OCI-LY7 (cell line): Measurements from ENCODE around the gene OLAH. TPM values are rescaled to one million over a fixed set of nuclear protein-coding genes. Genes with fewer than 3 reads are reported as not detected.

ENCODE experiments used
- BruUV-seq: library from RNA; stranded (reverse); fragments of 400-500 nt; replicated peaks from 2 replicates; lab custom pipeline; 2021; lab: Mats Ljungman, UMichigan
- CTCF ChIA-PET: fragments of 300-600 bp; sonication (Branson Sonifier 250); formaldehyde crosslinking; loops from one replicate; lab custom pipeline; 2022; ENCODE audit warnings: antibody characterized with exemption; ENCODE audit not compliant: unreplicated experiment; lab: Charles Lee
- POLR2A ChIA-PET: fragments of 300-600 bp; sonication (Branson Sonifier 250); formaldehyde crosslinking; loops from one replicate; lab custom pipeline; 2022; ENCODE audit warnings: antibody characterized with exemption; lab: Charles Lee
- DNase-seq: peaks from one replicate; pipeline ENCODE4 v3.0.0-alpha.2; 2015; ENCODE audit warnings: low spot score
- H2AFZ ChIP-seq: fragments of 200-600 bp; sonication (generic), shearing (Covaris generic); 2 replicates; pipeline ENCODE4 v1.6.1; 2014; ENCODE audit warnings: mild to moderate bottlenecking, antibody characterized with exemption, low read length, moderate library complexity
- H3K27ac ChIP-seq: fragments of 200-600 bp; sonication (generic); 2 replicates; pipeline ENCODE4 v1.5.1; 2014; ENCODE audit warnings: mixed run types, low read depth, mild to moderate bottlenecking, moderate library complexity, low read length, inconsistent platforms; ENCODE audit not compliant: poor library complexity, severe bottlenecking
- H3K36me3 ChIP-seq: fragments of 200-600 bp; sonication (generic); 2 replicates; pipeline ENCODE4 v1.6.1; 2014; ENCODE audit warnings: mild to moderate bottlenecking, antibody characterized with exemption, low read length, moderate library complexity, mixed read lengths; ENCODE audit not compliant: insufficient read depth
- H3K4me1 ChIP-seq: fragments of 200-600 bp; sonication (generic); 2 replicates; pipeline ENCODE4 v1.5.1; 2014; ENCODE audit warnings: mild to moderate bottlenecking, low read length; ENCODE audit not compliant: insufficient read depth, poor library complexity, severe bottlenecking
- H3K4me2 ChIP-seq: fragments of 200-600 bp; sonication (generic); 2 replicates; pipeline ENCODE4 v1.6.1; 2014; ENCODE audit warnings: mild to moderate bottlenecking, low read length
- H3K4me3 ChIP-seq: fragments of 200-600 bp; sonication (generic); 2 replicates; pipeline ENCODE4 v1.5.1; 2014; ENCODE audit warnings: mild to moderate bottlenecking, low read depth, low read length; ENCODE audit not compliant: poor library complexity, severe bottlenecking
- H3K79me2 ChIP-seq: fragments of 200-600 bp; sonication (generic); 2 replicates; pipeline ENCODE4 v1.6.1; 2016; ENCODE audit warnings: low read depth, mild to moderate bottlenecking, low read length, moderate library complexity, mixed read lengths; ENCODE audit not compliant: insufficient read depth
- H3K9me2 ChIP-seq: fragments of 200-600 bp; sonication (generic); 2 replicates; pipeline ENCODE4 v1.6.1; 2016; ENCODE audit warnings: mild to moderate bottlenecking, low read length, mixed read lengths; ENCODE audit not compliant: insufficient read depth
- H3K9me3 ChIP-seq: fragments of 200-600 bp; sonication (generic); 2 replicates; pipeline ENCODE4 v1.6.1; 2014; ENCODE audit warnings: mild to moderate bottlenecking, mixed run types, low read length, mixed read lengths
- H4K20me1 ChIP-seq: fragments of 200-600 bp; sonication (generic); 2 replicates; pipeline ENCODE4 v1.6.1; 2014; ENCODE audit warnings: mild to moderate bottlenecking, antibody characterized with exemption, low read length, moderate library complexity, mixed read lengths; ENCODE audit not compliant: insufficient read depth
- EZH2phosphoT487 ChIP-seq: fragments of 200-600 bp; sonication (generic); IDR thresholded peaks from 2 replicates; pipeline ENCODE4 v1.6.1; 2018; ENCODE audit warnings: low read depth, borderline replicate concordance, mild to moderate bottlenecking, mixed run types, antibody characterized with exemption, low read length, moderate library complexity, mixed read lengths
- intact Hi-C: fragments of 100-400 bp; cut with micrococcal nuclease; formaldehyde crosslinking; loops from one replicate; pipeline ENCODE4 v1.10.0; 2022; ENCODE audit not compliant: unreplicated experiment
- total RNA-seq, 2 experiments: library from RNA; depleted of rRNA in 1 of 2; stranded (reverse); fragments of >200 nt in 1 of 2; shearing (Covaris generic) in 1 of 2; gene quantifications; 2 replicates each; pipeline ENCODE4 v1.2.3, GENCODE V29; 2014 to 2022
- TF ChIP-seq, protein P1 (sequence below): fragments of 200-600 bp; sonication (generic); conservative IDR thresholded peaks from 2 replicates; pipeline ENCODE4 v1.5.1; 2014; ENCODE audit warnings: mild to moderate bottlenecking, antibody characterized with exemption, low read length, moderate library complexity, mixed read lengths

The OLAH gene
- total RNA-seq, 2 experiments from 2014 or later, result not detected

DNA sequence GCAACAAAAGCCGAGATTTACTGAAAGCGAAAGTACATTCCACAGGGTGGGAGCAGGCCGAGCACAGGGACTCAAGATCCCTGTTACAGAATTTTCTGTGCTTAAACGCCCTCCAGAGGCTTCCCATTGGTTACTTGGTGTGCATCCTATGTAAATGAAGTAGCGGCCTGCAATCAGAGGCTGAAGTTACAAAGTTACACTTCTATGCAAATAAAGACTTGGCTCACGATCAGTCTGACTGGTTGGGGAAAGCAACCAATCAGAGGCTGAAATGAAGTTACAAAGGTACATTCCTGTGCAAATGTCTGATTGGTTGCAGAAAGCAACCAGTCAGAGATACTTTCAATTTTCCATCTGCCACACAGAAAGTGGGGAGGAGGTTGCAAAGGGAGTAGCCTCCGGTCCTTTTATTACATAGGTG lies 40.8 kb downstream of the OLAH start:
- ChIA-PET POLR2A (interaction anchor here (1.2 kb wide), 1 partner anchor 18 kb away, joined by 3 read pairs; no protein-coding TSS in a partner anchor), CTCF (no interaction called here)
- no peak overlapping the region for H3K4me3 ChIP-seq
- no peaks in the 10 kb centered on the region for H3K36me3 ChIP-seq
- no peaks in the 10 kb centered on the region for H3K9me3 ChIP-seq
- TF ChIP-seq EZH2phosphoT487, result no peak
- TF ChIP-seq, protein P1, sequence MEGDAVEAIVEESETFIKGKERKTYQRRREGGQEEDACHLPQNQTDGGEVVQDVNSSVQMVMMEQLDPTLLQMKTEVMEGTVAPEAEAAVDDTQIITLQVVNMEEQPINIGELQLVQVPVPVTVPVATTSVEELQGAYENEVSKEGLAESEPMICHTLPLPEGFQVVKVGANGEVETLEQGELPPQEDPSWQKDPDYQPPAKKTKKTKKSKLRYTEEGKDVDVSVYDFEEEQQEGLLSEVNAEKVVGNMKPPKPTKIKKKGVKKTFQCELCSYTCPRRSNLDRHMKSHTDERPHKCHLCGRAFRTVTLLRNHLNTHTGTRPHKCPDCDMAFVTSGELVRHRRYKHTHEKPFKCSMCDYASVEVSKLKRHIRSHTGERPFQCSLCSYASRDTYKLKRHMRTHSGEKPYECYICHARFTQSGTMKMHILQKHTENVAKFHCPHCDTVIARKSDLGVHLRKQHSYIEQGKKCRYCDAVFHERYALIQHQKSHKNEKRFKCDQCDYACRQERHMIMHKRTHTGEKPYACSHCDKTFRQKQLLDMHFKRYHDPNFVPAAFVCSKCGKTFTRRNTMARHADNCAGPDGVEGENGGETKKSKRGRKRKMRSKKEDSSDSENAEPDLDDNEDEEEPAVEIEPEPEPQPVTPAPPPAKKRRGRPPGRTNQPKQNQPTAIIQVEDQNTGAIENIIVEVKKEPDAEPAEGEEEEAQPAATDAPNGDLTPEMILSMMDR, result no peak
- H2AFZ ChIP-seq, result no peak overlapping the region
- intact Hi-C loops, result no loop called here
- BruUV-seq, result no TSS peak
- no peaks in the 10 kb centered on the region for H3K9me2 ChIP-seq
- H3K4me1 ChIP-seq, result no peaks in the 10 kb centered on the region
- no peak overlapping the region for H3K4me2 ChIP-seq
- H3K79me2 ChIP-seq, result no peaks in the 10 kb centered on the region
- H3K27ac ChIP-seq, result no peak overlapping the region
- H4K20me1 ChIP-seq, result no peaks in the 10 kb centered on the region
- DNase-seq, result no peak

DNA sequence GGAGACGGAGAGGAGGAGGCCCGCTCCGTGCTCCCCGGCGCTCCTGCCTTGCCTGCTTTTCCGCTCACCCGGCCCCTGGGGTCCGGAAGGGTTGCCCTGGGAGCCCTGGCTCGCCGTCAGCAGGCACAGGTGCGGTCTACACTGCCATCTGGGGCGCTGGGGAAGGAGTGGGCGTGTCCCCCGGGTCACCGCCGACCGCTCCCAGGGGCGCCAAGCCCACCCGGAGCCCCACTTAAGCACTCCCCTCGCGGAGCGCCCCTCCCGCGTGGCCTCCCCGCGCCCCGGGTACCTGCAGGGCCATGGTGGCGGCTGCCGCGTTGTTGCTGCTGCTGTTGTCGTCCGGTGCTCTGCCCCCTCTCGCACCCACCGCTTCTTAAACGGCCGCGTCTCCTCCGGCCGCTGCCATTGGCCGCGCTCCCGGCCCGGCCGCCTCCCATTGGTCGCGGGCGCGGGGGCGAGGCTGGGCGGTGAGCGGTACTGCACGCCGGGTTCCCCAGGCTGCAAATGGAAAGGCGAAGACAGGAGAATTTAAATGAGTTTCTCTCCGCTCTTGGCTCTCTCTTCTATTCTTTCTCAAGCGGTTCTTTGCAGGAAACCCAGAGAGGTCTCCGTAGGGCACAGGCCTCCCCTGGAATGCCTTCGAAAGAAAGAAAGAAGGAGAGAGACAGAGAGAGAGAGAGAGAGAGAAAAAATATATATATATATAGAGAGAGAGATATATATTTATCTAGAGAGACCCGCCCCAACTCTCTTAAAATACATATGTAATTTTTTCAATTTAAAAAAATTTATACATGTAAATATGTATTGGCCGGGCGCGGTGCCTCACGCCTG lies 44.9 kb downstream of the OLAH start, which contains the start of gene ACBD7:
Gene ACBD7 (minus strand): TSS at position 349 of the 834 bp plus-strand sequence. CDS start 48 bp downstream, at position 301.
- Histone ChIP-seq H4K20me1 (no peaks in the 10 kb centered on the region), H3K79me2 (no peaks in the 10 kb centered on the region), H3K9me2 (no peaks in the 10 kb centered on the region), H3K4me2 (peak within 1 kb of the TSS; percentile 72), H2AFZ (peak within 1 kb of the TSS; percentile 78), H3K4me3 (peak within 1 kb of the TSS; percentile 73), H3K27ac (peak within 1 kb of the TSS; percentile 18), H3K9me3 (no peaks in the 10 kb centered on the region), H3K36me3 (no peaks in the 10 kb centered on the region), H3K4me1 (no peaks in the 10 kb centered on the region)
- DNase-seq, result peak; percentile 91
- TF ChIP-seq EZH2phosphoT487, result no peak
- TF ChIP-seq, protein P1, result peak; percentile 31; the same call in 1 of the 2 replicates
- no TSS peak for BruUV-seq
- intact Hi-C loops, result loop anchor here (1.0 to 5.0 kb wide), 2 partner anchors 9 to 79 kb away; partner anchors contain the start of genes NMT2 and RPP38
- ChIA-PET CTCF (no interaction called here), POLR2A (no interaction called here)

DNA sequence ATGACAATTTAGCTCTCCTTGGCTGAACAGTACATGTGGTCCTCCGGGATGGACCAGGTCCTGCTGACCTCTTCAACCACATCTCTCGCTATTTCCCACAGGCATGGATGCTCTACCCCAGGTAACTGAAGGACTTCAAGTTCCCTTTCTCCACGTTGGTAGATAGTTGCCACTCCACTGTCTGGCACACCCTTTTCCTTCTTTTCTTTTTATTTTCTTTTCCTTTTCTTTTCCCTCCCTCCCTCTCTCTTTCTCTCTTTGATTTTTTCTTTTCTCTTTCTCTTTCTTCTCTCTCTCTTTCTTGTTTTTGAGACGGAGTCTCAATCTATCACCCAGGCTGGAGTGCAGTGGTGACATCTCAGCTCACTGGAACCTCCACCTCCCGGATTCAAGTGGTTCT lies 47.7 kb downstream of the OLAH start:
- DNase-seq, result no peak
- H3K4me1 ChIP-seq, result peaks cover 2% of the 10 kb centered on the region
- BruUV-seq, result no TSS peak
- no peak overlapping the region for H2AFZ ChIP-seq
- POLR2A ChIA-PET, result no interaction called here
- H4K20me1 ChIP-seq, result no peaks in the 10 kb centered on the region
- intact Hi-C loops, result no loop called here
- no peaks in the 10 kb centered on the region for H3K9me2 ChIP-seq
- TF ChIP-seq, protein P1, result no peak
- no peak for TF ChIP-seq EZH2phosphoT487
- H3K27ac ChIP-seq, result no peak overlapping the region
- CTCF ChIA-PET, result no interaction called here
- no peaks in the 10 kb centered on the region for H3K36me3 ChIP-seq
- no peak overlapping the region for H3K4me2 ChIP-seq
- no peaks in the 10 kb centered on the region for H3K9me3 ChIP-seq
- H3K4me3 ChIP-seq, result no peak overlapping the region
- no peaks in the 10 kb centered on the region for H3K79me2 ChIP-seq
